ENCODE data around the gene PDPN. TPM values are rescaled to one million over a fixed set of nuclear protein-coding genes. Genes with fewer than 3 reads are reported as not detected.

The PDPN gene
- total and polyA plus RNA-seq, 2 of the 13 experiments (the other 11 are each of a cell fraction or from before 2014, with no cell fraction given) = not detected

GRCh38 chr1:13538832-13539231 is 44.8 kb upstream of the PDPN start:
- POLR2A ChIA-PET = no interaction called here

DNA sequence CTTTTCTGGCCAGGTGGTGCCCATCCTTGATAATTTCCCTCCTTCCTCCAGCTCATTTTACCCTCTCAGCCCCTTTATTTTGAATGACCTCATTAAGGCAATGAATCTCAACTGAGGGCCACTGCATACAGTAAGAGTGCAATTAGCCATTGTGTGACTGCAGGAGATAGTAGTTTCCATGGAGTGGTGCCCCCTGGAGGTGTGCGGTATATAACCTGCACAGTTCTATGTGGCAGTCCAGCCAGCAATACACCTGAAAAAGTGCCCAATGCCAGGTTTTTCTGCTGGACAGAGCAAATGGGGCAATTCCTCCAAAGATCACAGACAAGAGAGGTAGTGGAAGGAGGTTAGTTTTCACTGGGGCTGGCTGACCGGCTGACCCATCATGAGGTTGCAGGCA is 43.9 kb upstream of the PDPN start:
- H3K4me2 ChIP-seq (ENCODE audit: low read depth, low read length) = no peak overlapping the region
- TF ChIP-seq NFIB (CRISPR knock-in tag; IDR thresholded peaks at IDR 0.05; ENCODE audit: borderline replicate concordance) (no peak), ADNP (CRISPR knock-in tag; IDR thresholded peaks at IDR 0.05) (no peak), GPBP1L1 (CRISPR knock-in tag; IDR thresholded peaks at IDR 0.05) (no peak), MTA3 (CRISPR knock-in tag; IDR thresholded peaks at IDR 0.05) (no peak), ZC3H4 (CRISPR knock-in tag; IDR thresholded peaks at IDR 0.05; ENCODE audit: borderline replicate concordance) (no peak), POLR2G (IDR thresholded peaks at IDR 0.05; ENCODE audit: low read depth, low read length) (no peak), KDM2A (CRISPR knock-in tag; IDR thresholded peaks at IDR 0.05; ENCODE audit: borderline replicate concordance, low read depth) (no peak), FUBP1 (CRISPR knock-in tag; IDR thresholded peaks at IDR 0.05; ENCODE audit: borderline replicate concordance) (no peak)

More at GRCh38 chr1:13538832-13539231, 44.8 kb upstream of the PDPN start:
- H3K79me2 ChIP-seq (ENCODE audit: insufficient read depth, low read length) = no peaks in the 10 kb centered on the region
- no peak for DNase-seq (ENCODE audit: low spot score)
- no peak overlapping the region for H3K4me2 ChIP-seq (ENCODE audit: low read depth, low read length)
- H3K4me3 ChIP-seq (replicated peaks in 1 of 3; ENCODE audit: insufficient read depth in 1 of 3, low read depth in 2 of 3, low read length in 3 of 3) = no peak overlapping the region
- WGBS (ENCODE audit: low lambda C conversion rate) = 23% methylated on average over 2 of the region's 2 CpGs
- no peaks in the 10 kb centered on the region for H4K20me1 ChIP-seq (ENCODE audit: insufficient read depth, low read length)
- no peak overlapping the region for H2AFZ ChIP-seq (ENCODE audit: low read length)
- intact Hi-C loops (cut with micrococcal nuclease; ENCODE audit: unreplicated experiment) (no loop called here), in situ Hi-C loops (cut with HindIII; ENCODE audit: extremely low pct_ligation_motif_present, low pct_unique_long_range_greater_than_20kb) (no loop called here)
- no peaks in the 10 kb centered on the region for H3K36me3 ChIP-seq (replicated peaks in 1 of 2; ENCODE audit: control insufficient read depth in 1 of 2, insufficient read depth in 2 of 2, low read length in 2 of 2)
- no peak for ATAC-seq
- no peak overlapping the region for H3K27ac ChIP-seq (ENCODE audit: extremely low read length, insufficient read depth, low read length)
- BruUV-seq (replicated peaks) = no TSS peak
- no peak for FAIRE-seq
- H3K4me1 ChIP-seq (ENCODE audit: insufficient read depth, low read length) = no peaks in the 10 kb centered on the region
- CTCF ChIA-PET (ENCODE audit: low intra/inter-chr PET ratio, low total read pairs) = no interaction called here
- H3K9ac ChIP-seq (ENCODE audit: insufficient read depth, low read depth, low read length) = no peak overlapping the region
- no peaks in the 10 kb centered on the region for H3K9me3 ChIP-seq (ENCODE audit: low read length)
- TF ChIP-seq ZNF460 (CRISPR knock-in tag; IDR thresholded peaks at IDR 0.05; ENCODE audit: borderline replicate concordance) (no peak), ZKSCAN5 (CRISPR knock-in tag; IDR thresholded peaks at IDR 0.05) (no peak), MIXL1 (CRISPR knock-in tag; IDR thresholded peaks at IDR 0.05) (no peak), IRF2 (CRISPR knock-in tag; IDR thresholded peaks at IDR 0.05) (no peak), ZFP41 (CRISPR knock-in tag; IDR thresholded peaks at IDR 0.05; ENCODE audit: borderline replicate concordance) (no peak), MBD4 (IDR thresholded peaks at IDR 0.05; ENCODE audit: borderline replicate concordance, low read length) (no peak), ZNF549 (CRISPR knock-in tag; IDR thresholded peaks at IDR 0.05) (no peak), POGZ (CRISPR knock-in tag; IDR thresholded peaks at IDR 0.05) (no peak), ESRRA (CRISPR knock-in tag; IDR thresholded peaks at IDR 0.05; ENCODE audit: low read depth) (no peak), ZFP82 (CRISPR knock-in tag; IDR thresholded peaks at IDR 0.05; ENCODE audit: borderline replicate concordance) (no peak)
- TF ChIP-seq, protein P1, sequence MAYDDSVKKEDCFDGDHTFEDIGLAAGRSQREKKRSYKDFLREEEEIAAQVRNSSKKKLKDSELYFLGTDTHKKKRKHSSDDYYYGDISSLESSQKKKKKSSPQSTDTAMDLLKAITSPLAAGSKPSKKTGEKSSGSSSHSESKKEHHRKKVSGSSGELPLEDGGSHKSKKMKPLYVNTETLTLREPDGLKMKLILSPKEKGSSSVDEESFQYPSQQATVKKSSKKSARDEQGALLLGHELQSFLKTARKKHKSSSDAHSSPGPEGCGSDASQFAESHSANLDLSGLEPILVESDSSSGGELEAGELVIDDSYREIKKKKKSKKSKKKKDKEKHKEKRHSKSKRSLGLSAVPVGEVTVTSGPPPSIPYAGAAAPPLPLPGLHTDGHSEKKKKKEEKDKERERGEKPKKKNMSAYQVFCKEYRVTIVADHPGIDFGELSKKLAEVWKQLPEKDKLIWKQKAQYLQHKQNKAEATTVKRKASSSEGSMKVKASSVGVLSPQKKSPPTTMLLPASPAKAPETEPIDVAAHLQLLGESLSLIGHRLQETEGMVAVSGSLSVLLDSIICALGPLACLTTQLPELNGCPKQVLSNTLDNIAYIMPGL (CRISPR knock-in tag; IDR thresholded peaks at IDR 0.05; ENCODE audit: borderline replicate concordance in 1 of 2, low read depth in 1 of 2) = no peak
- H3K27me3 ChIP-seq (ENCODE audit: control insufficient read depth in 1 of 2, insufficient read depth in 2 of 2, low read length in 2 of 2) = peaks cover 1 to 38% of the 10 kb centered on the region in 2 experiments; a peak in 4 of 5 replicates

More for the DNA sequence above, 43.9 kb upstream of the PDPN start:
- Histone ChIP-seq H4K20me1 (ENCODE audit: insufficient read depth, low read length) (no peaks in the 10 kb centered on the region), H3K36me3 (replicated peaks in 1 of 2; ENCODE audit: control insufficient read depth in 1 of 2, insufficient read depth in 2 of 2, low read length in 2 of 2) (no peaks in the 10 kb centered on the region), H3K4me1 (ENCODE audit: insufficient read depth, low read length) (no peaks in the 10 kb centered on the region), H3K9ac (ENCODE audit: insufficient read depth, low read depth, low read length) (no peak overlapping the region), H3K4me3 (replicated peaks in 1 of 3; ENCODE audit: insufficient read depth in 1 of 3, low read depth in 2 of 3, low read length in 3 of 3) (no peak overlapping the region), H3K9me3 (ENCODE audit: low read length) (no peaks in the 10 kb centered on the region), H3K27me3 (ENCODE audit: control insufficient read depth in 1 of 2, insufficient read depth in 2 of 2, low read length in 2 of 2) (peaks cover 1 to 38% of the 10 kb centered on the region in 2 experiments; a peak in 4 of 5 replicates), H3K27ac (ENCODE audit: extremely low read length, insufficient read depth, low read length) (no peak overlapping the region), H2AFZ (ENCODE audit: low read length) (no peak overlapping the region), H3K79me2 (ENCODE audit: insufficient read depth, low read length) (no peaks in the 10 kb centered on the region)
- ATAC-seq = no peak
- intact Hi-C loops (cut with micrococcal nuclease; ENCODE audit: unreplicated experiment) = no loop called here
- POLR2A ChIA-PET = no interaction called here
- no TSS peak for BruUV-seq (replicated peaks)
- in situ Hi-C loops (cut with HindIII; ENCODE audit: extremely low pct_ligation_motif_present, low pct_unique_long_range_greater_than_20kb) = no loop called here
- CTCF ChIA-PET (ENCODE audit: low intra/inter-chr PET ratio, low total read pairs) = no interaction called here
- 0% methylated on average over 2 of the region's 2 CpGs for WGBS (ENCODE audit: low lambda C conversion rate)
- no peak for DNase-seq (ENCODE audit: low spot score)
- FAIRE-seq = no peak
